HG03135 (cell line): ENCODE data around the gene DGKZ.
A peak's percentile ranks its signal among the peaks of the same experiment; 100 is the strongest.
"Not testable (repeated sequence)": the region's sequence is repeated elsewhere in the genome, so short reads cannot be mapped to it uniquely, and the experiment has no call there.

Experiments used
- ATAC-seq: cut with Tn5 transposase; IDR thresholded peaks from one replicate; pipeline ENCODE4 v1.9.1; 2021; ENCODE audit warnings: mild to moderate bottlenecking, moderate library complexity; ENCODE audit not compliant: unreplicated experiment

Gene DGKZ

GRCh38 chr11:46364056-46364455 lies 16.8 kb downstream of the DGKZ start:
- no peak for ATAC-seq

GRCh38 chr11:46364791-46365190 lies 17.5 kb downstream of the DGKZ start:
- no peak for ATAC-seq

- no peak for ATAC-seq
Observed at GRCh38 chr11:46366260-46366659, 19.0 kb downstream of the DGKZ start.

- no peak for ATAC-seq
Observed at GRCh38 chr11:46366661-46367161, 19.4 kb downstream of the DGKZ start.

- ATAC-seq: peak; percentile 61
Observed at GRCh38 chr11:46367244-46367915, 20.1 kb downstream of the DGKZ start.

GRCh38 chr11:46367916-46368267 lies 20.6 kb downstream of the DGKZ start:
- ATAC-seq: no peak

GRCh38 chr11:46369458-46370152 lies 22.3 kb downstream of the DGKZ start:
- peak; percentile 59 for ATAC-seq

GRCh38 chr11:46370253-46370652 lies 23.0 kb downstream of the DGKZ start:
- no peak for ATAC-seq

GRCh38 chr11:46371262-46371661 lies 24.0 kb downstream of the DGKZ start:
- not testable (repeated sequence) for ATAC-seq

- no peak for ATAC-seq
Observed at GRCh38 chr11:46372086-46372485, 24.8 kb downstream of the DGKZ start.

- ATAC-seq: not testable (repeated sequence)
Observed at GRCh38 chr11:46372501-46372900, 25.2 kb downstream of the DGKZ start.

- no peak for ATAC-seq
Observed at GRCh38 chr11:46373787-46374740, 26.8 kb downstream of the DGKZ start.

- no peak for ATAC-seq
Observed at GRCh38 chr11:46374815-46375214, 27.6 kb downstream of the DGKZ start.

- ATAC-seq: no peak
Observed at GRCh38 chr11:46375392-46376101, 28.3 kb downstream of the DGKZ start.

GRCh38 chr11:46376258-46377050 lies 29.2 kb downstream of the DGKZ start:
- no peak for ATAC-seq

GRCh38 chr11:46377290-46377689 lies 30.0 kb downstream of the DGKZ start:
- no peak for ATAC-seq

- ATAC-seq: no peak
Observed at GRCh38 chr11:46377831-46378230, 30.6 kb downstream of the DGKZ start.

GRCh38 chr11:46378296-46378695 lies 31.0 kb downstream of the DGKZ start:
- ATAC-seq: no peak

- ATAC-seq: no peak
Observed at GRCh38 chr11:46378811-46379481, 31.7 kb downstream of the DGKZ start.
